GM21367 (cell line): ENCODE measurements around the gene COPRS.
"Not testable (repeated sequence)": the region's sequence is repeated elsewhere in the genome, so short reads cannot be mapped to it uniquely, and the experiment has no call there.

ENCODE experiments used
- ATAC-seq: cut with Tn5 transposase; IDR thresholded peaks from one replicate; pipeline ENCODE4 v1.9.1; 2021; ENCODE audit not compliant: unreplicated experiment

Gene COPRS

DNA sequence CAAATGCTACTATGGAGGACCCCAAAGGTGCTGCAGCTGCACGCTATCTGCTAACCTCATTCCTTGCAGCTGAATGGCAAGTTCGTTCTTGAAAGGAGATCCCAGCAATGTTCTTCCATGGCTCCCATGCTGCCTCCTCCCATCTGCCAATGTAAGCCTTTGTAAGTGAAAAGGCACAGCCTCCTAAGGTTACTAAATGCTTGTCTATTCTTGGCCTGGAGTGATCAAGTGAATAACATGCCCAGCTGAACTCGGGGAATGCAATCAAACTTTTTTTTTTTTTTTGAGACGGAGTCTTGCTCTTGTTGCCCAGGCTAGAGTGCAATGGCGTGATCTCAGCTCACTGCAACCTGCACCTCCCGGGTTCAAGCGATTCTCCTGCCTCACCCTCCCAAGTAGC is 49.2 kb downstream of the COPRS start:
- ATAC-seq, result not testable (repeated sequence)

DNA sequence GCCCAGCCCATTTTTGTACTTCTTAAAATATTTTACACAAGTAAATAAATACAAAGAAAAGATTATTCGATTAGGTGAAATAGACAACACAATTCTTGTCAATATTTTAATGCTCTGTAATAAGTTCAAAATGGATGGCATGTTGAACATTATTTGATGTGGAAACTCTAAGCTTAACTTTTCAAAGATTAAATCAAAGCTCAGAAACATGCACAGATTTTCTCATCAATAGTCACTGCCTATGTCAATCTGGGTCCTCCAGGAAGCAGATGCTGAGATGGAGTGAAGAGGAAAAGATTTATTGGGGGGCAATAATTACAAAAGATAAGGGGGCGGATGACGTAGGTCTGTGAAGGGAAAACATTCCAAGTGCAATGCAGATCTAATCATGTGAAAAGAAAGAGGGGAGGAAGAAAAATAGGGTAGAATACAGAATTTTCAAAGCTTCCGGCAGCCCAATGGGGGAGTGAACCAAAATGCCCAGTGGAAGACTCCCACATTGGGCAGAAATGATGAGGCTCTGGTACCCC is 50.5 kb downstream of the COPRS start:
- no peak for ATAC-seq

DNA sequence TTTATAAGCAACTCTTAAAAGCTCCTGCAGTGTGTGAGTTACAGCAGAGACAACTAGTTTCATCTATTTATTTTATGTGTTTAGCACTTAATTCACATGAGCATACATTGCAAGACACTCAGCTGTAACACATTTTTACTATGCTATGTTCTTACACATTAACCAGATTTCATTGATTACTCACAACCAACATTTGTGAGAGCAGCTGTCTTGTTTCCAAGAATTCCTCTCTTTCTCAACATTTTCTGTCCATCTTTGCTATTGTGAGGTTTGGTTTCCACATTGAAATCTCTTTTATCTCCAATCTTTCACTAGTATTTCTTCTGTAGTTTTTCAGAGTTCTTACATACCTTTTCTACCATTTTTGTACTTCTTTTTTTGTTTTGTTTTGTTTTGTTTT is 51.2 kb downstream of the COPRS start:
- no peak for ATAC-seq

DNA sequence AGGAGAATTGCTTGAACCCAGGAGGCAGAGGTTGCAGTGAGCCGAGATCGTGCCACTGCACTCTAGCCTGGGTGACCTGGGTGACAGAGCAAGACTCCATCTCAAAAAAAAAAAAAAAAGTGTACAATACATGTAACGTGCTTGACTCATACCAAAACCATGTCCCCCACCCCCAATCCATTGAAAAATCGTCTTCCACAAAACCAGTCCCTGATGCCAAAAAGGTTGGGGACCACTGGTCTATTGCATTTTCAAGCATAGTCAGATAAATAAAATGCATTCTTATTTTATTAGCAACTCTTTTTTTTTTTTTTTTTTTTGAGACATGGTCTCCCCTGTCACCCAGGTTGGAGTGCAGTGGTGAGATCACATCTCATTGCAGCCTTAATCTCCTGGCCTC is 52.1 kb downstream of the COPRS start:
- no peak for ATAC-seq

DNA sequence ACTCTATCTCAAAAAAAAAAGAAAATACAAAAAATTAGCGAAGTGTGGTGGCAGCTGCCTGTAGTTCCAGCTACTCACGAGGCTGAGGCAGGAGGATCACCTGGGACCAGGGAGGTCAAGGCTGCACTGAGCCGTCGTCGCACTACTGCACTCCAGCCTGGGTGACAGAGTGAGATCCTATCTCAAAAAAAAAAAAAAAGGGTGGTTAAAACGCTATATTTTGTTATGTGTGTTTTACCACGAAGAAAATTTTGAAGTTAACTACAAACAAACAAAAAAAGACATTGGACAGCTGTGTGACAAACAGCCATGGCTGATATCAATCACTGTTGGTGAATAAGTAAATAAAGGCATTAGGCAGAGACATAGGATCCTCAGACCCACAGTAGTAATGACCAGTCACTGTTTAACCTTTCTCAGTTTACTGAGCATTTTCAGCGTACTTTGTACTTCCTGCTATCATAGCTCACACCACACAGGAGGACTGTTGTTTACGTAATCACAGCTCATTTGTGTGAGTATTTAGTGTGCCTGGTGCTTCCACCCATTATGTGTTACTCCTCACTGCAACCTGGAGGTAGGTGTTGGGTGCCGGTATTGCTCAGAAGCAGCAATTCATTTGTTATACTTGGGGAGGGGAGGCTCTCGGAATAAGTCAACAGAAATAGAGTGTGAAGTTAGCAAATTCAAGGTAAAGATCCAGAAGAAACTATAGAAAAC is 55.4 kb downstream of the COPRS start:
- ATAC-seq, result no peak

DNA sequence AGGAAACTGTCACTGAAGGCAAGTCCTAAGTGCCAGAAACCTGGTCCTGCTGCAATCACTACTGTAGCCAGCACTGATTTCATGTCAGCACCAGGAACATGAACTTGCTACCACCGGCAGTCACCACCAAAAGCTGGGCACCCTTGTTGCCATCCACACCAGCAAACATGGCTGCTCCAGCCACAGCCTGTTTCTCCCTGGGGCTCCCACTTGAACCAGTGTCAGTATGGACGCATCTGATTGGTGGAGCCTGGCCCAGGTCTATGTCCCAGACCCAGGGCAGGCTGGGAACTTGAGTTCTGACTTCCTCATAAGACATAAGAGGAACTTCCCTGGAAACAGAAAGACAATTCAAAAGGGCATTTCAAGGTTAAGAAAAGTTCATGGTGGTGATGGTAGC is 56.5 kb downstream of the COPRS start:
- ATAC-seq, result no peak
